Measurements from ENCODE around the gene DPYSL3.

The DPYSL3 gene

DNA sequence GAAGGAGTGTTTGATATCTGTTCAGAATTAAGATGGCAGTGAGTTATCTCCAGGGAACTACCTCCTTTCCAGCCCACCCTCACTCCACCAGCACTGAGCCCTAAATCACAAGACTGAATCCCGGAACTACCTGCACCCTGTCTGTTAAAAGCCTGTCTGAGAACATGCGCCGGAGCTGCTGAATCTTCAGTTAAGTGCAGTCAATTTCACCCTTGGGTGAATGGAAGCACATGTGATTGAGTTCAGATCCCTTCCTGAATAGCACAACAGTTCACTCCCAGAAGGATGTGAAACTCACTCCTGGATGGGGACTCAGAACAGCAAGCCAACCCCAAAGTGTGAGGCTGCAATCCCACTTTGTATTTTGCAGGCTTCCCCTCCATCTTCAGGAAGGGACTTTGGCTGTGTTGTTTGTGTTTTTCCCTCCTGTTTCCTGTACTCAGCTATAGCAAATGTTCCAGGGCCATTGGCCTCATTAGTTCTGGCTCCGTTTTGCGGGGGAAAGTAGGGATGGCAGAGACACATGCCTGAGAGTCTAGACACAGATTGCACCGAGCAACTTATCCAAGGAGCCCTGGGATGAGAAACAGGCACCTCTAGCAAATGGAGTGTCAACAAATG lies 43.4 kb downstream of the DPYSL3 start:
- H3K27me3 ChIP-seq (ENCODE audit: insufficient read depth, poor library complexity, severe bottlenecking): no peaks in the 10 kb centered on the region
- TF ChIP-seq GABPA (IDR thresholded peaks at IDR 0.05; ENCODE audit: low read depth) (no peak), POLR2AphosphoS5 (IDR thresholded peaks at IDR 0.05; ENCODE audit: low read depth) (no peak), SPI1 (IDR thresholded peaks at IDR 0.05; ENCODE audit: borderline replicate concordance, low read depth) (no peak)
- TF ChIP-seq, protein P1, sequence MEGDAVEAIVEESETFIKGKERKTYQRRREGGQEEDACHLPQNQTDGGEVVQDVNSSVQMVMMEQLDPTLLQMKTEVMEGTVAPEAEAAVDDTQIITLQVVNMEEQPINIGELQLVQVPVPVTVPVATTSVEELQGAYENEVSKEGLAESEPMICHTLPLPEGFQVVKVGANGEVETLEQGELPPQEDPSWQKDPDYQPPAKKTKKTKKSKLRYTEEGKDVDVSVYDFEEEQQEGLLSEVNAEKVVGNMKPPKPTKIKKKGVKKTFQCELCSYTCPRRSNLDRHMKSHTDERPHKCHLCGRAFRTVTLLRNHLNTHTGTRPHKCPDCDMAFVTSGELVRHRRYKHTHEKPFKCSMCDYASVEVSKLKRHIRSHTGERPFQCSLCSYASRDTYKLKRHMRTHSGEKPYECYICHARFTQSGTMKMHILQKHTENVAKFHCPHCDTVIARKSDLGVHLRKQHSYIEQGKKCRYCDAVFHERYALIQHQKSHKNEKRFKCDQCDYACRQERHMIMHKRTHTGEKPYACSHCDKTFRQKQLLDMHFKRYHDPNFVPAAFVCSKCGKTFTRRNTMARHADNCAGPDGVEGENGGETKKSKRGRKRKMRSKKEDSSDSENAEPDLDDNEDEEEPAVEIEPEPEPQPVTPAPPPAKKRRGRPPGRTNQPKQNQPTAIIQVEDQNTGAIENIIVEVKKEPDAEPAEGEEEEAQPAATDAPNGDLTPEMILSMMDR (IDR thresholded peaks at IDR 0.05; ENCODE audit: insufficient read depth, low read length): no peak
- TF ChIP-seq, protein P2, sequence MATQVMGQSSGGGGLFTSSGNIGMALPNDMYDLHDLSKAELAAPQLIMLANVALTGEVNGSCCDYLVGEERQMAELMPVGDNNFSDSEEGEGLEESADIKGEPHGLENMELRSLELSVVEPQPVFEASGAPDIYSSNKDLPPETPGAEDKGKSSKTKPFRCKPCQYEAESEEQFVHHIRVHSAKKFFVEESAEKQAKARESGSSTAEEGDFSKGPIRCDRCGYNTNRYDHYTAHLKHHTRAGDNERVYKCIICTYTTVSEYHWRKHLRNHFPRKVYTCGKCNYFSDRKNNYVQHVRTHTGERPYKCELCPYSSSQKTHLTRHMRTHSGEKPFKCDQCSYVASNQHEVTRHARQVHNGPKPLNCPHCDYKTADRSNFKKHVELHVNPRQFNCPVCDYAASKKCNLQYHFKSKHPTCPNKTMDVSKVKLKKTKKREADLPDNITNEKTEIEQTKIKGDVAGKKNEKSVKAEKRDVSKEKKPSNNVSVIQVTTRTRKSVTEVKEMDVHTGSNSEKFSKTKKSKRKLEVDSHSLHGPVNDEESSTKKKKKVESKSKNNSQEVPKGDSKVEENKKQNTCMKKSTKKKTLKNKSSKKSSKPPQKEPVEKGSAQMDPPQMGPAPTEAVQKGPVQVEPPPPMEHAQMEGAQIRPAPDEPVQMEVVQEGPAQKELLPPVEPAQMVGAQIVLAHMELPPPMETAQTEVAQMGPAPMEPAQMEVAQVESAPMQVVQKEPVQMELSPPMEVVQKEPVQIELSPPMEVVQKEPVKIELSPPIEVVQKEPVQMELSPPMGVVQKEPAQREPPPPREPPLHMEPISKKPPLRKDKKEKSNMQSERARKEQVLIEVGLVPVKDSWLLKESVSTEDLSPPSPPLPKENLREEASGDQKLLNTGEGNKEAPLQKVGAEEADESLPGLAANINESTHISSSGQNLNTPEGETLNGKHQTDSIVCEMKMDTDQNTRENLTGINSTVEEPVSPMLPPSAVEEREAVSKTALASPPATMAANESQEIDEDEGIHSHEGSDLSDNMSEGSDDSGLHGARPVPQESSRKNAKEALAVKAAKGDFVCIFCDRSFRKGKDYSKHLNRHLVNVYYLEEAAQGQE (IDR thresholded peaks at IDR 0.05; ENCODE audit: insufficient replicate concordance, low read depth): no peak

DNA sequence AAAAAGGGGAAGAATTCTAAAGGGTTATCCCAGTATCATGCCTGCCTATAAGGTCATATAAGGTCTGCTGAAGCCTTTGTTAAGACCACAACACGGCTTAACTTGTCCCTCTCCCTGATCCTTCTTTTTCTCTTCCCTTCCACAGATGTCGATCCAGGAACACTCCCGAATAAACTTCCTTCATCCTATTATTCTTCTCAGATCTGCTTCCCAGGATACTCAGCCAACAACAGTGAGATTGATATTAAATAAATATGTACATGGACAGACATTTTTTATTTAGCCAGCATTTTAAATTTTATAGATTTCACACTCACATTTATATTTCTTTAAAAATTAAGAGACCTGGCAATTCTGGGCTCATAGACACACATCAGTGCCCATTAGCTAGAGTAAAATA lies 44.1 kb downstream of the DPYSL3 start:
- Histone ChIP-seq H3K4me3 (replicated peaks; ENCODE audit: insufficient read depth, low read length) (no peak overlapping the region), H3K27me3 (ENCODE audit: insufficient read depth, poor library complexity, severe bottlenecking) (no peaks in the 10 kb centered on the region), H3K27ac (replicated peaks) (no peak overlapping the region)
- no peak for TF ChIP-seq POLR2AphosphoS5 (IDR thresholded peaks at IDR 0.05; ENCODE audit: low read depth)
- TF ChIP-seq, protein P2 (IDR thresholded peaks at IDR 0.05; ENCODE audit: insufficient replicate concordance, low read depth): no peak
- TF ChIP-seq SPI1 (IDR thresholded peaks at IDR 0.05; ENCODE audit: borderline replicate concordance, low read depth): no peak
- no peak for TF ChIP-seq GABPA (IDR thresholded peaks at IDR 0.05; ENCODE audit: low read depth)
- TF ChIP-seq, protein P1 (IDR thresholded peaks at IDR 0.05; ENCODE audit: insufficient read depth, low read length): no peak
- DNase-seq (ENCODE audit: low read depth in 1 of 2, low spot score in 1 of 2): no peak

More for the DNA sequence above, 43.4 kb downstream of the DPYSL3 start:
- Histone ChIP-seq H3K4me3 (replicated peaks; ENCODE audit: insufficient read depth, low read length) (no peak overlapping the region), H3K27ac (replicated peaks) (no peak overlapping the region)
- no peak for DNase-seq (ENCODE audit: low read depth in 1 of 2, low spot score in 1 of 2)

DNA sequence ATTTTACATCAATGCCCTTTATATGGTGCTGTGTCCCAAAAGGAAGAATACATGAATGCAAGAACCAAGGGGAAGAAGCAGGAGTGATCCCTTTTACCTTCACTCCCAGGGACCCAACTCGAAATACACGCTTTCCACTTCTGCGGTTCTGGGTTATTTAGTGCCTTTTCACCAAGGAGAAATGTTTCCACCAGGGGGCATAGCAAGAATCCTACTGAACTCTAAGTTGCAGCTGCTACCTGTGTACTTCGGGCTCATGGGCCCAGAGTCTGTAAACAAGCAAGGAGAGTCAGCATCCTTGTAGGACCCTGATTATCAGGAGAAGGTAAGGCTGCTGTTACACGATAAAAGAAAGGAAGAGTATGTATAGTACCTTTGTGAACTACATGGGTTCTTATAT lies 45.7 kb downstream of the DPYSL3 start:
- TF ChIP-seq, protein P1 (IDR thresholded peaks at IDR 0.05; ENCODE audit: insufficient read depth, low read length): peak; percentile 0
- no peak for TF ChIP-seq GABPA (IDR thresholded peaks at IDR 0.05; ENCODE audit: low read depth)
- TF ChIP-seq, protein P2 (IDR thresholded peaks at IDR 0.05; ENCODE audit: insufficient replicate concordance, low read depth): no peak
- Histone ChIP-seq H3K4me3 (replicated peaks; ENCODE audit: insufficient read depth, low read length) (no peak overlapping the region), H3K27me3 (ENCODE audit: insufficient read depth, poor library complexity, severe bottlenecking) (no peaks in the 10 kb centered on the region), H3K27ac (replicated peaks) (no peak overlapping the region)
- DNase-seq (ENCODE audit: low read depth in 1 of 2, low spot score in 1 of 2): peak in 1 of 2 experiments; percentile 21
